OCI-LY3 (cell line): ENCODE results near the gene PPA1.

Source experiments
- CTCF ChIP-seq: fragments of 200-600, 300-600 bp; sonication (generic); IDR thresholded peaks from 2 replicates; pipeline ENCODE4 v1.5.1; 2014; ENCODE audit warnings: antibody characterized with exemption, low read length, low read depth
- EZH2phosphoT487 ChIP-seq: fragments of 200-600 bp; shearing (Covaris generic); IDR thresholded peaks from 2 replicates; pipeline ENCODE4 v1.6.1; 2018; ENCODE audit warnings: antibody characterized with exemption, mixed run types, low read depth

GRCh38 chr10:70258216-70258615 lies 25.0 kb upstream of the PPA1 start:
- TF ChIP-seq CTCF = no peak
- TF ChIP-seq EZH2phosphoT487 = no peak
